Urinary bladder (tissue), 4 donors: Measurements from ENCODE around the gene LSM2. TPM values are rescaled to one million over a fixed set of nuclear protein-coding genes. Genes with fewer than 3 reads are reported as not detected.
"Not testable (repeated sequence)": the region's sequence is repeated elsewhere in the genome, so short reads cannot be mapped to it uniquely, and the experiment has no call there.

ENCODE experiments used
- DNase-seq: peaks from one replicate; pipeline ENCODE4 v3.0.0-alpha.2; 2015; ENCODE audit errors: extremely low spot score
- H3K27ac ChIP-seq: one replicate; pipeline ENCODE4 v1.5.1; 2013; ENCODE audit warnings: low read depth, mild to moderate bottlenecking, moderate library complexity
- H3K36me3 ChIP-seq: one replicate; pipeline ENCODE4 v1.6.1; 2013; ENCODE audit warnings: mild to moderate bottlenecking, moderate library complexity; ENCODE audit not compliant: insufficient read depth
- H3K4me1 ChIP-seq: one replicate; pipeline ENCODE4 v1.6.1; 2013; ENCODE audit warnings: mild to moderate bottlenecking, moderate library complexity; ENCODE audit not compliant: insufficient read depth
- H3K4me3 ChIP-seq: one replicate; pipeline ENCODE4 v1.5.1; 2013; ENCODE audit warnings: low read depth, low read length
- WGBS: extraction: QIAGEN DNeasy Blood & Tissue Kit; methylation state at CpG from one replicate; pipeline ENCODE4 v1.1.7; 2013; 5-methylcytosine and 5-hydroxymethylcytosine counted together
- polyA plus RNA-seq: library from polyadenylated mRNA; stranded (reverse); fragments of 200-250 nt; gene quantifications from one replicate; pipeline ENCODE4 v1.2.3, GENCODE V29; 2013
- total RNA-seq: library from RNA; depleted of rRNA; stranded (reverse); fragments of >200 nt; gene quantifications from one replicate; pipeline ENCODE4 v1.2.3, GENCODE V29; 2014
- donor health status: healthy with polysubstance abuse.
- donor health status: healthy.

The LSM2 gene
- total RNA-seq (22.5 TPM), polyA plus RNA-seq (69.4 TPM)

GRCh38 chr6:31806470-31807272 is at the start of gene LSM2:
Gene LSM2 (minus strand): TSS chr6:31806966. CDS start chr6:31806757, 209 bp downstream.
- DNase-seq, result peak; percentile 93
- WGBS, result under 1% methylated on average over 51 of the region's 51 CpGs
- Histone ChIP-seq H3K4me1 (no peaks in the 10 kb centered on the region), H3K4me3 (peak within 1 kb of the TSS; percentile 50), H3K27ac (peak within 1 kb of the TSS; percentile 84), H3K36me3 (no peaks in the 10 kb centered on the region)

GRCh38 chr6:31851980-31852718 is 45.4 kb upstream of the LSM2 start:
- not testable (repeated sequence) for H3K36me3 ChIP-seq, H3K4me3 ChIP-seq, H3K27ac ChIP-seq, DNase-seq, H3K4me1 ChIP-seq
- WGBS, result 90% methylated on average over 35 of the region's 35 CpGs

- H3K4me3 ChIP-seq, result no peak overlapping the region
- no peaks in the 10 kb centered on the region for H3K36me3 ChIP-seq
- WGBS, result 50% methylated on average over 2 of the region's 2 CpGs
- no peak for DNase-seq
- no peak overlapping the region for H3K27ac ChIP-seq
- H3K4me1 ChIP-seq, result no peaks in the 10 kb centered on the region
Measured at GRCh38 chr6:31851485-31851832, 44.7 kb upstream of the LSM2 start.

- Histone ChIP-seq H3K4me1 (no peaks in the 10 kb centered on the region), H3K4me3 (no peak overlapping the region), H3K27ac (no peak overlapping the region), H3K36me3 (no peaks in the 10 kb centered on the region)
- no peak for DNase-seq
- 92% methylated on average over 2 of the region's 2 CpGs for WGBS
Measured at GRCh38 chr6:31850765-31851484, 44.2 kb upstream of the LSM2 start.

GRCh38 chr6:31847276-31847978 is 40.7 kb upstream of the LSM2 start:
- DNase-seq, result no peak
- H3K4me1 ChIP-seq, result no peaks in the 10 kb centered on the region

GRCh38 chr6:31844507-31844906 is 37.7 kb upstream of the LSM2 start:
- H3K4me3 ChIP-seq, result no peak overlapping the region
- WGBS, result 95% methylated on average over 3 of the region's 3 CpGs
- H3K36me3 ChIP-seq, result no peaks in the 10 kb centered on the region
- H3K27ac ChIP-seq, result no peak overlapping the region
- H3K4me1 ChIP-seq, result no peaks in the 10 kb centered on the region
- no peak for DNase-seq

More at GRCh38 chr6:31847276-31847978, 40.7 kb upstream of the LSM2 start:
- H3K4me3 ChIP-seq, result no peak overlapping the region
- WGBS, result 87% methylated on average over 2 of the region's 2 CpGs
- no peak overlapping the region for H3K27ac ChIP-seq
- no peaks in the 10 kb centered on the region for H3K36me3 ChIP-seq

- Histone ChIP-seq H3K36me3 (no peaks in the 10 kb centered on the region), H3K4me1 (no peaks in the 10 kb centered on the region), H3K27ac (no peak overlapping the region), H3K4me3 (no peak overlapping the region)
- 89% methylated on average over 9 of the region's 9 CpGs for WGBS
- DNase-seq, result no peak
Measured at GRCh38 chr6:31842053-31842452, 35.3 kb upstream of the LSM2 start.

- H3K36me3 ChIP-seq, H3K4me3 ChIP-seq, H3K27ac ChIP-seq, DNase-seq, H3K4me1 ChIP-seq: not testable (repeated sequence)
- 84% methylated on average over 8 of the region's 8 CpGs for WGBS
Measured at GRCh38 chr6:31839779-31840126, 33.0 kb upstream of the LSM2 start.

- WGBS, result 97% methylated on average over 3 of the region's 3 CpGs
Measured at GRCh38 chr6:31838968-31839367, 32.2 kb upstream of the LSM2 start.

GRCh38 chr6:31838114-31838553 is 31.4 kb upstream of the LSM2 start:
- not testable (repeated sequence) for H3K4me3 ChIP-seq, H3K36me3 ChIP-seq
- 88% methylated on average over 9 of the region's 9 CpGs for WGBS

More at GRCh38 chr6:31838968-31839367, 32.2 kb upstream of the LSM2 start:
- DNase-seq, result no peak
- Histone ChIP-seq H3K4me1 (peaks cover 5% of the 10 kb centered on the region), H3K4me3 (no peak overlapping the region), H3K36me3 (no peaks in the 10 kb centered on the region), H3K27ac (no peak overlapping the region)

GRCh38 chr6:31837369-31838113 is 30.8 kb upstream of the LSM2 start:
- no peak overlapping the region for H3K27ac ChIP-seq
- no peaks in the 10 kb centered on the region for H3K36me3 ChIP-seq
- DNase-seq, result no peak
- WGBS, result 29% methylated on average over 1 of the region's 1 CpG
- H3K4me1 ChIP-seq, result peaks cover 5% of the 10 kb centered on the region
- H3K4me3 ChIP-seq, result no peak overlapping the region

More at GRCh38 chr6:31838114-31838553, 31.4 kb upstream of the LSM2 start:
- H3K4me1 ChIP-seq, H3K27ac ChIP-seq, DNase-seq: not testable (repeated sequence)

- 14% methylated on average over 12 of the region's 12 CpGs for whole genome bisulfite sequencing
- H3K4me3 ChIP-seq, result peak overlapping the region; percentile 85
- H3K27ac ChIP-seq, result peak overlapping the region; percentile 26
- peaks cover 5% of the 10 kb centered on the region for H3K4me1 ChIP-seq
- H3K36me3 ChIP-seq, result no peaks in the 10 kb centered on the region
- no peak for DNase-seq
Measured at GRCh38 chr6:31836474-31837368, 30.0 kb upstream of the LSM2 start.
